ENCODE data around the gene KDM4C. TPM values are rescaled to one million over a fixed set of nuclear protein-coding genes. Genes with fewer than 3 reads are reported as not detected.

Gene KDM4C
- total RNA-seq, 1 donor from 2014 or later, result 12.7 TPM

DNA sequence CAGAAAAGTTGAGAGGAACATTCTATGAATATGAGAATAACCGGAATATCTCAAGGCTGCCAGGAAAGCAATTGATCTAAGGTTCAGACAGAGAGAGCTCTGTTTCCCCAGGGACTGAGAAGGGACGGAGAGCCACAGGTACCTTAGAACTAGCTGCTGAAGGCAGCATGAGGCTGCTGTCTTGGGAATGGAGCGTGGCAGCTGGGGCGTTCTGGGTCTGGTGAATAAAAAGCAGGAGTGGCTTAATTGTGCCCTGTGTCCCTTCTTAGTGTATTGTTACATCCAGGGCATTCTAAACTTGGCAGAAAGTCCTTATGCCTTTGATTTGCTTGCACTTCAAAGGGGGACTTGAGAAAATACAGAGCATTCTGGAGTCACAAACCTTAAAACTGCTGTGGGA lies 434.5 kb downstream of the KDM4C start:
- no peaks in the 10 kb centered on the region for H3K4me1 ChIP-seq
- TF ChIP-seq CTCF (IDR thresholded peaks at IDR 0.05), result no peak
- no peak overlapping the region for H3K27ac ChIP-seq
- H3K4me3 ChIP-seq, result no peak overlapping the region
- no peaks in the 10 kb centered on the region for H3K27me3 ChIP-seq
- intact Hi-C loops (cut with DNase I), result no loop called here
- DNase-seq (ENCODE audit: low spot score in 2 of 2), result no peak
- no peaks in the 10 kb centered on the region for H3K9me3 ChIP-seq
- H3K36me3 ChIP-seq, result no peaks in the 10 kb centered on the region

- intact Hi-C loops (cut with DNase I), result no loop called here
- DNase-seq (ENCODE audit: low spot score in 2 of 2), result no peak
- H3K4me3 ChIP-seq, result no peak overlapping the region
- TF ChIP-seq CTCF (IDR thresholded peaks at IDR 0.05), result no peak
- H3K27me3 ChIP-seq, result no peaks in the 10 kb centered on the region
- no peaks in the 10 kb centered on the region for H3K9me3 ChIP-seq
- H3K36me3 ChIP-seq, result no peaks in the 10 kb centered on the region
- H3K4me1 ChIP-seq, result no peaks in the 10 kb centered on the region
- no peak overlapping the region for H3K27ac ChIP-seq
Measured at GRCh38 chr9:7195526-7195925, 437.8 kb downstream of the KDM4C start.

GRCh38 chr9:7196467-7196866 lies 438.7 kb downstream of the KDM4C start:
- Histone ChIP-seq H3K9me3 (no peaks in the 10 kb centered on the region), H3K27ac (no peak overlapping the region), H3K4me1 (no peaks in the 10 kb centered on the region), H3K4me3 (no peak overlapping the region), H3K36me3 (no peaks in the 10 kb centered on the region), H3K27me3 (no peaks in the 10 kb centered on the region)
- DNase-seq (ENCODE audit: low spot score in 2 of 2), result no peak
- TF ChIP-seq CTCF (IDR thresholded peaks at IDR 0.05), result no peak
- intact Hi-C loops (cut with DNase I), result no loop called here

- H3K27ac ChIP-seq, result no peak overlapping the region
- H3K4me1 ChIP-seq, result no peaks in the 10 kb centered on the region
- TF ChIP-seq CTCF (IDR thresholded peaks at IDR 0.05), result no peak
- no peaks in the 10 kb centered on the region for H3K9me3 ChIP-seq
- H3K4me3 ChIP-seq, result no peak overlapping the region
- H3K36me3 ChIP-seq, result no peaks in the 10 kb centered on the region
- DNase-seq (ENCODE audit: low spot score in 2 of 2), result no peak
- no peaks in the 10 kb centered on the region for H3K27me3 ChIP-seq
- intact Hi-C loops (cut with DNase I), result no loop called here
Measured at GRCh38 chr9:7201196-7201595, 443.4 kb downstream of the KDM4C start.

DNA sequence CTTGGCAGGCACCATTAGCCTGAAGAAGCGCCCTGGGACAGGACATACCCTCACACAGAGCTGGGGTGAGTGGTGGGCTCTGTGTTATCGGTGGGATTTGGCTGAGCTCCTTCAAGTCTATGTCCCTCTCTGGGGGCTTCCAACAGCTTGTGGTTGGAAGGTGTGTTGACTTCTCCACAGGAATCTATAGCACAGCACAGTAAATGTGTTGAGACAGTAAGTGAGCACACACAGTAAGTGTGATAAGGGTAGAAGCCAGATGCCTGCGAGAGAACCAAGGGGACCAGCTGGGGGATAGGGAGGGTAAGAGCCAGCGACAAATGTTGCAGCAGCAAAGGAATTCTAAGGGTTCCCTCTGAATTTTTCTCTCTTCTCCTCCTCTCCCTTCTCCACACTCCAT lies 448.0 kb downstream of the KDM4C start:
- Histone ChIP-seq H3K36me3 (no peaks in the 10 kb centered on the region), H3K27me3 (no peaks in the 10 kb centered on the region), H3K9me3 (no peaks in the 10 kb centered on the region), H3K4me1 (no peaks in the 10 kb centered on the region), H3K27ac (no peak overlapping the region), H3K4me3 (no peak overlapping the region)
- intact Hi-C loops (cut with DNase I), result no loop called here
- no peak for DNase-seq (ENCODE audit: low spot score in 2 of 2)
- TF ChIP-seq CTCF (IDR thresholded peaks at IDR 0.05), result no peak

DNA sequence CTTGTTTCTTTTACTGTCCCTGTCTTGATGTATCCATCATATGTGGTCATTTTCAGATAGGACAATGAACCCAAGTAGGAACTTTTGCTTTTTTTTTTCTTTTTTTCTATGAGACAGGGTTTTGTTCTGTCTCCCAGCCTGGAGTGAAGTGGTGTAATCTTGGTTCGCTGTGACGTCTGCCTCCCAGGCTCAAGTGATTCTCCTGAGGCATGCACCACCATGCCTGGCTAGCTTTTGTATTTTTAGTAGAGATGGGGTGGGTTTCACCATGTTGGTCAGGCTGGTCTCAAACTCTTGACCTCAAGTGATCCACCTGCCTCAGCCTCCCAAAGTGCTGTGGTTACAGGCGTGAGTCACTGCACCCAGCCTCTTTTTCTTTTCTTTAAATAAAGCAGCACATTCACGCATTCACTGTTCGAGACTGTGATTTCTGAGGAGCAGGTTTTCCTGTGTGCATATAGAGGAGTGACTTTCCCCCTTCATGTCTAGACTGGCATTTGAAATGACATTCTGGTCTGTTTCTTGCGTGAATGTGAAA lies 448.5 kb downstream of the KDM4C start:
- Histone ChIP-seq H3K36me3 (no peaks in the 10 kb centered on the region), H3K4me3 (no peak overlapping the region), H3K4me1 (no peaks in the 10 kb centered on the region), H3K9me3 (no peaks in the 10 kb centered on the region), H3K27me3 (no peaks in the 10 kb centered on the region), H3K27ac (no peak overlapping the region)
- no peak for TF ChIP-seq CTCF (IDR thresholded peaks at IDR 0.05)
- DNase-seq (ENCODE audit: low spot score in 2 of 2), result no peak
- intact Hi-C loops (cut with DNase I), result no loop called here
